Uterus (tissue), 4 donors: ENCODE results near the gene WDR7. TPM values are rescaled to one million over a fixed set of nuclear protein-coding genes. Genes with fewer than 3 reads are reported as not detected.

Experiments used
- DNase-seq, 2 donors: peaks; one replicate each; pipeline ENCODE4 v3.0.0-alpha.2; 2019 to 2020
- H3K27ac ChIP-seq, 2 donors: fragments of 200-600 bp; sonication (generic); 1 replicate in 1 of 2; 2 replicates in 1 of 2; pipeline ENCODE4 v1.5.1; 2016 to 2018
- H3K27me3 ChIP-seq, 2 donors: fragments of 200-600 bp; sonication (generic); one replicate each; pipeline ENCODE4 v1.5.1; 2018 to 2019; ENCODE audit warnings: control low read depth in 1 of 2
- H3K36me3 ChIP-seq, 2 donors: fragments of 200-600 bp; sonication (generic); one replicate each; pipeline ENCODE4 v1.5.1; 2019; ENCODE audit warnings: control low read depth in 1 of 2
- H3K4me1 ChIP-seq, 2 donors: fragments of 200-600 bp; sonication (generic); one replicate each; pipeline ENCODE4 v1.5.1; 2018 to 2019; ENCODE audit warnings: control low read depth in 1 of 2
- H3K4me3 ChIP-seq, 2 donors: fragments of 200-600 bp; sonication (generic); 1 replicate in 1 of 2; 2 replicates in 1 of 2; pipeline ENCODE4 v1.5.1; 2018 to 2019; ENCODE audit warnings: mild to moderate bottlenecking in 1 of 2
- H3K9me3 ChIP-seq, 2 donors: fragments of 200-600 bp; sonication (generic); one replicate each; pipeline ENCODE4 v1.5.1; 2019; ENCODE audit warnings: control low read depth in 1 of 2
- POLR2A ChIP-seq, 2 donors: fragments of 450-650 bp; IDR thresholded peaks; one replicate each; pipeline ENCODE4 v1.6.1; 2016; ENCODE audit warnings: antibody characterized with exemption in 2 of 2, mild to moderate bottlenecking in 1 of 2, moderate library complexity in 1 of 2
- intact Hi-C: fragments of 100-400 bp; cut with DNase I; formaldehyde crosslinking; loops from one replicate; pipeline ENCODE4 v1.15.1; 2023; ENCODE audit warnings: low total_unique reads
- total RNA-seq, 4 donors: library from RNA; depleted of rRNA in 3 of 4; stranded (reverse); fragments of >200 nt in 3 of 4; gene quantifications; one replicate each; pipeline versions ENCODE4 v1.1.0 to v1.2.4, GENCODE V29; 2014 to 2023
- TF ChIP-seq, protein P1 (sequence below), 4 experiments: fragments of 200-600 bp in 2 of 4; fragments of 450-650 bp in 2 of 4; sonication (generic) in 2 of 4; IDR thresholded peaks; one replicate each; pipeline ENCODE4 v1.5.1; 2016 to 2019; ENCODE audit warnings: antibody characterized with exemption in 4 of 4, mild to moderate bottlenecking in 2 of 4, moderate library complexity in 1 of 4
- donor health status: DM: yes; HTN: yes; CAD: no.

Gene WDR7
- total RNA-seq, 4 donors from 2014 or later, result 19.2 to 66.2 (median 33.8) TPM

DNA sequence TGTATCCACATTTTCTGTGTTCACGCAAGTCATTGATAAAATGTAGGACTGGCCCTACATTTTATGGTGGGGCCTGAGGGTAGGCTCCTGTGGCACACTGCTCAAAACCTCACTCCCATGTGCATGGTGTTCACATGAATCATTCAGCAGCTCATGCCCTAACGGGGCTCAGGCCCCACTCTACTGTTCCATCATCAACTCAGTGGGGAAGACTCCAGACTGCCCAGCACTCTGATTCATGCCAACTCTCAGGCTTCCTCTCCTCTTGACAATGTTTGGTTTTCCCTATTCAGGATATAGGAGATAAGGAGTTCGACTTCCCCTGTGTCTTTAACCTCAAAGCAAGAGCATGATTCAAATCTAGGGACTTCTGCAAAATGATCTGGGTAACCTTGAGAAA is 403.7 kb downstream of the WDR7 start:
- H3K9me3 ChIP-seq, result no peaks in the 10 kb centered on the region
- no peak for TF ChIP-seq POLR2A (IDR thresholded peaks at IDR 0.05)
- TF ChIP-seq, protein P1, sequence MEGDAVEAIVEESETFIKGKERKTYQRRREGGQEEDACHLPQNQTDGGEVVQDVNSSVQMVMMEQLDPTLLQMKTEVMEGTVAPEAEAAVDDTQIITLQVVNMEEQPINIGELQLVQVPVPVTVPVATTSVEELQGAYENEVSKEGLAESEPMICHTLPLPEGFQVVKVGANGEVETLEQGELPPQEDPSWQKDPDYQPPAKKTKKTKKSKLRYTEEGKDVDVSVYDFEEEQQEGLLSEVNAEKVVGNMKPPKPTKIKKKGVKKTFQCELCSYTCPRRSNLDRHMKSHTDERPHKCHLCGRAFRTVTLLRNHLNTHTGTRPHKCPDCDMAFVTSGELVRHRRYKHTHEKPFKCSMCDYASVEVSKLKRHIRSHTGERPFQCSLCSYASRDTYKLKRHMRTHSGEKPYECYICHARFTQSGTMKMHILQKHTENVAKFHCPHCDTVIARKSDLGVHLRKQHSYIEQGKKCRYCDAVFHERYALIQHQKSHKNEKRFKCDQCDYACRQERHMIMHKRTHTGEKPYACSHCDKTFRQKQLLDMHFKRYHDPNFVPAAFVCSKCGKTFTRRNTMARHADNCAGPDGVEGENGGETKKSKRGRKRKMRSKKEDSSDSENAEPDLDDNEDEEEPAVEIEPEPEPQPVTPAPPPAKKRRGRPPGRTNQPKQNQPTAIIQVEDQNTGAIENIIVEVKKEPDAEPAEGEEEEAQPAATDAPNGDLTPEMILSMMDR (IDR thresholded peaks at IDR 0.05), result no peak
- H3K27ac ChIP-seq, result no peak overlapping the region
- H3K36me3 ChIP-seq, result no peaks in the 10 kb centered on the region
- H3K27me3 ChIP-seq, result no peaks in the 10 kb centered on the region
- intact Hi-C loops, result no loop called here
- no peak overlapping the region for H3K4me3 ChIP-seq
- DNase-seq, result no peak
- no peaks in the 10 kb centered on the region for H3K4me1 ChIP-seq

DNA sequence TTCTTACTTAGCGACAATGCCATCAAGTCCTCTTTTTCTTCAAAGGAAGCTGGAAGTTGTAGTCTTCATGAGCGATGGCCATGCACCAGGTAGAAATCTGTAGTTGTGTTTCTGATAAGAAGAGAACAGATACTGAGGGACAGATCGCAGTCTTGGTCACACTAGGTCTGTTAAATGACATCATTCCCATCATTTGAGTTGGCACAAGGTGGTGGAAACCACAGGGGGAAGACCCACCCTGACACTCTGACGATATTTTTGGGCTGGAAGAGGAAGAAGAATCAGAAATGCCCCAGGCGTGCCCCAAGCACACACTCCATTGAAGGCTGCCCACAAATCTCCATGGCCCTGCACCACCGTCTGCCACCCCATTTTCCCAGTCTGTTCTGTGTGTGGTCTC is 406.7 kb downstream of the WDR7 start:
- TF ChIP-seq POLR2A (IDR thresholded peaks at IDR 0.05), result no peak
- TF ChIP-seq, protein P1 (IDR thresholded peaks at IDR 0.05), result no peak
- no peaks in the 10 kb centered on the region for H3K36me3 ChIP-seq
- H3K4me3 ChIP-seq, result no peak overlapping the region
- H3K9me3 ChIP-seq, result no peaks in the 10 kb centered on the region
- H3K27ac ChIP-seq, result no peak overlapping the region
- intact Hi-C loops, result no loop called here
- DNase-seq, result no peak
- no peaks in the 10 kb centered on the region for H3K27me3 ChIP-seq
- H3K4me1 ChIP-seq, result no peaks in the 10 kb centered on the region

DNA sequence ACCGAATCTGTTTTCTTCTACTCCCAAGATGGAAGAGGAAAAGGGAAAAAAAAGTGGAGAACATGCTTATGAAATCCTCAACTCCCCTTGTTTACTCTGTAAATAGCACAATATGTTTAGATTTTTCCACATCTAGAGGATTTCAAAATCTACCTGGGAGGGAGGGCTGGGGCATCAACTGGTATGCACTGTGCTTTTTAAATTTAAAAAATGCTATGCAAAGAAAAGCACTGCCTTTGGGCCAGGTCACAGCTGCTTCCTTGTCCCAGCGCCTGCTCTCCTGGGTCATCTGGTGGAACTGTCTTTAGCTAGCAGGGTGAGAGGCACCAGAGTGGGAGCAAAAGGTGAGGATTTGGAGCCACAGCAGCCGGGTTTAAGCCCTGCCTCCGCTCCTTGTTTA is 407.6 kb downstream of the WDR7 start:
- H3K4me1 ChIP-seq, result no peaks in the 10 kb centered on the region
- H3K27ac ChIP-seq, result no peak overlapping the region
- DNase-seq, result no peak
- intact Hi-C loops, result no loop called here
- H3K27me3 ChIP-seq, result no peaks in the 10 kb centered on the region
- TF ChIP-seq POLR2A (IDR thresholded peaks at IDR 0.05), result no peak
- TF ChIP-seq, protein P1 (IDR thresholded peaks at IDR 0.05), result no peak
- no peaks in the 10 kb centered on the region for H3K36me3 ChIP-seq
- H3K9me3 ChIP-seq, result no peaks in the 10 kb centered on the region
- no peak overlapping the region for H3K4me3 ChIP-seq

DNA sequence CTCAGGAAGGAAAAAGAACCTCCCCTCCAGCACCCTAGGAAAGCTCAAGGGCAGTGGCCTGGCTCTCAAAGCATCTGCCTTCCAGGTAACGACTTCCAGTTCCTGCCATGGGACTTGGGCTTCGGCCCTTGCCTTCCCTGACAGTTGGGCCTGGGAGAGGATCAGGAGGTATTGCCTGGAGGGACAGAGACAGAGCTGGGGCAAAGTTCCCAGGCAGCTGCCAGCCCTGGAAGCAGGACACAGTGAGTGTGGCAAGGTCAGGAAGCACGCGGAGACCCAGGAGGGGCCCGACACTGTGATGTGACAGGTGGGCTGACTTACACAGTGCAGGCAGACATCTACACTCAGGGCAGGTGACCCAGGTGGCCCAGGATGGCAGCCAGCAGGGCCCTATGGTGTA is 408.2 kb downstream of the WDR7 start:
- Histone ChIP-seq H3K36me3 (no peaks in the 10 kb centered on the region), H3K27me3 (no peaks in the 10 kb centered on the region), H3K4me3 (no peak overlapping the region), H3K4me1 (no peaks in the 10 kb centered on the region), H3K27ac (no peak overlapping the region), H3K9me3 (no peaks in the 10 kb centered on the region)
- DNase-seq, result no peak
- intact Hi-C loops, result no loop called here
- TF ChIP-seq, protein P1 (IDR thresholded peaks at IDR 0.05), result no peak
- no peak for TF ChIP-seq POLR2A (IDR thresholded peaks at IDR 0.05)

DNA sequence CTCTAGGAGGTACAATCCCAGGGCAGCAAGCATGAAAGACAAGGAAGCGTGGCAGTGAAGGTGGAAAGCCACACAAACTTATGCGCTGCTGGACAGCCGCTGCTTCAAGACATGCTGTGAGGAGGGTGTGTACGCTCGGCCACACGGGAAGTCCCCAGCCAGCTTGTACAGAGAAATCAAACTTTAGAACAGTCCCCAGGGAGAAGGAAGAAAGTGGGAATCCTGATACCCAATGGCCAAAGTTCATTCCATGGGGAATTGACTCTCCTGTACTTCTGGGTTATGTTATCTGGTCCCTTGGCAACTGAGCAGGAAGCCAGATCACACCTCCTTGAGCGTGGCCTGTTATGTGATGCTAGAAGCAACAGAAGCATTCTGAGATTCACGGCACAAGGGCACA is 409.7 kb downstream of the WDR7 start:
- intact Hi-C loops, result no loop called here
- H3K9me3 ChIP-seq, result no peaks in the 10 kb centered on the region

More for the DNA sequence above, 409.7 kb downstream of the WDR7 start:
- Histone ChIP-seq H3K36me3 (no peaks in the 10 kb centered on the region), H3K27me3 (no peaks in the 10 kb centered on the region), H3K4me3 (no peak overlapping the region), H3K27ac (no peak overlapping the region), H3K4me1 (no peaks in the 10 kb centered on the region)
- no peak for DNase-seq
- TF ChIP-seq POLR2A (IDR thresholded peaks at IDR 0.05), result no peak
- TF ChIP-seq, protein P1 (IDR thresholded peaks at IDR 0.05), result no peak
